ENCODE data around the gene SEMA3E.

DNA sequence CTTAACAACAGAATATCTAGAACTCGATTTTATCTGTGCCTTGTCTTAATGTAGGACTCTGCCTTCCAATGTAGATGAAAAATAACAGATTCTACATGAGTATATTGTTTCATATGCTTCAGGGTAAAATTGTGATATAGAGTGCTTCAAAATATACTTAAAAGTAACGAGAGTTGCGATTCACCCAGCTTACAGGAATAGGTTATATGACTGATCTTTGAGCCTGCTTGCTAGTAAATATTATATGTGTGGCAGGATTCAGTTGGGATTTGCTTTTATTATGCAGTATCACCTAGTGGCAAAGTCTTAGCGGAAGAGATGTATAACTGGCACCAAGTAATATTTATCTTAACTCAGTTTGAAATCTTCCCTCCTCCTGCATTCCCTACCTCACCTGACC, 183.3 kb downstream of the SEMA3E start:
- TF ChIP-seq SIN3A (IDR thresholded peaks at IDR 0.05; ENCODE audit: borderline replicate concordance, low read depth, low read length) = no peak
- TF ChIP-seq, protein P1, sequence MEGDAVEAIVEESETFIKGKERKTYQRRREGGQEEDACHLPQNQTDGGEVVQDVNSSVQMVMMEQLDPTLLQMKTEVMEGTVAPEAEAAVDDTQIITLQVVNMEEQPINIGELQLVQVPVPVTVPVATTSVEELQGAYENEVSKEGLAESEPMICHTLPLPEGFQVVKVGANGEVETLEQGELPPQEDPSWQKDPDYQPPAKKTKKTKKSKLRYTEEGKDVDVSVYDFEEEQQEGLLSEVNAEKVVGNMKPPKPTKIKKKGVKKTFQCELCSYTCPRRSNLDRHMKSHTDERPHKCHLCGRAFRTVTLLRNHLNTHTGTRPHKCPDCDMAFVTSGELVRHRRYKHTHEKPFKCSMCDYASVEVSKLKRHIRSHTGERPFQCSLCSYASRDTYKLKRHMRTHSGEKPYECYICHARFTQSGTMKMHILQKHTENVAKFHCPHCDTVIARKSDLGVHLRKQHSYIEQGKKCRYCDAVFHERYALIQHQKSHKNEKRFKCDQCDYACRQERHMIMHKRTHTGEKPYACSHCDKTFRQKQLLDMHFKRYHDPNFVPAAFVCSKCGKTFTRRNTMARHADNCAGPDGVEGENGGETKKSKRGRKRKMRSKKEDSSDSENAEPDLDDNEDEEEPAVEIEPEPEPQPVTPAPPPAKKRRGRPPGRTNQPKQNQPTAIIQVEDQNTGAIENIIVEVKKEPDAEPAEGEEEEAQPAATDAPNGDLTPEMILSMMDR (IDR thresholded peaks at IDR 0.05) = no peak
- no peak for TF ChIP-seq POLR2AphosphoS5 (IDR thresholded peaks at IDR 0.05; ENCODE audit: low read depth, low read length)
- TF ChIP-seq, protein P2, sequence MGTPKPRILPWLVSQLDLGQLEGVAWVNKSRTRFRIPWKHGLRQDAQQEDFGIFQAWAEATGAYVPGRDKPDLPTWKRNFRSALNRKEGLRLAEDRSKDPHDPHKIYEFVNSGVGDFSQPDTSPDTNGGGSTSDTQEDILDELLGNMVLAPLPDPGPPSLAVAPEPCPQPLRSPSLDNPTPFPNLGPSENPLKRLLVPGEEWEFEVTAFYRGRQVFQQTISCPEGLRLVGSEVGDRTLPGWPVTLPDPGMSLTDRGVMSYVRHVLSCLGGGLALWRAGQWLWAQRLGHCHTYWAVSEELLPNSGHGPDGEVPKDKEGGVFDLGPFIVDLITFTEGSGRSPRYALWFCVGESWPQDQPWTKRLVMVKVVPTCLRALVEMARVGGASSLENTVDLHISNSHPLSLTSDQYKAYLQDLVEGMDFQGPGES (IDR thresholded peaks at IDR 0.05; ENCODE audit: low read depth, low read length) = no peak
- no peak for TF ChIP-seq RFX5 (IDR thresholded peaks at IDR 0.05; ENCODE audit: low read length)
- no peak for TF ChIP-seq GATA2 (CRISPR knock-in tag; IDR thresholded peaks at IDR 0.05)
- TF ChIP-seq PBX3 (IDR thresholded peaks at IDR 0.05) = no peak
- TF ChIP-seq, protein P3, sequence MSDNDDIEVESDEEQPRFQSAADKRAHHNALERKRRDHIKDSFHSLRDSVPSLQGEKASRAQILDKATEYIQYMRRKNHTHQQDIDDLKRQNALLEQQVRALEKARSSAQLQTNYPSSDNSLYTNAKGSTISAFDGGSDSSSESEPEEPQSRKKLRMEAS (IDR thresholded peaks at IDR 0.05; ENCODE audit: low read depth) = no peak
- TF ChIP-seq REST (IDR thresholded peaks at IDR 0.05; ENCODE audit: low read depth, low read length) = no peak
- no peak for TF ChIP-seq RCOR1 (IDR thresholded peaks at IDR 0.05; ENCODE audit: low read length)
- no peak for TF ChIP-seq TAF1 (IDR thresholded peaks at IDR 0.05; ENCODE audit: borderline replicate concordance, low read depth, low read length)

Measured in SK-N-SH (cell line).